ENCODE measurements around the gene TCN2.

The TCN2 gene

GRCh38 chr22:30605449-30606110 lies 1.4 kb upstream of the TCN2 start:
- Histone ChIP-seq H3K27me3 (no peaks in the 10 kb centered on the region), H3K4me1 (peaks cover 0 to 27% (median 14%) of the 10 kb centered on the region in 4 donors), H3K27ac (no peak overlapping the region), H3K36me3 (peaks cover 0 to 3% (median 0%) of the 10 kb centered on the region in 3 donors), H3K4me3 (peak overlapping the region; percentile 52 to 59), H3K9me3 (no peaks in the 10 kb centered on the region)
- intact Hi-C loops (cut with DNase I; ENCODE audit: low total_unique reads), result no loop called here
- DNase-seq, result peak; percentile 35 to 74
- TF ChIP-seq CTCF (IDR thresholded peaks at IDR 0.05), result peak; percentile 52 to 60

- Histone ChIP-seq H3K27ac (peak overlapping the region; percentile 40 to 54), H3K4me1 (peaks cover 0 to 27% (median 14%) of the 10 kb centered on the region in 4 donors), H3K36me3 (peaks cover 0 to 19% (median 6%) of the 10 kb centered on the region in 3 donors), H3K4me3 (peak overlapping the region; percentile 52 to 59), H3K9me3 (no peaks in the 10 kb centered on the region), H3K27me3 (no peaks in the 10 kb centered on the region)
- no peak for TF ChIP-seq CTCF (IDR thresholded peaks at IDR 0.05)
- no peak for DNase-seq
- intact Hi-C loops (cut with DNase I; ENCODE audit: low total_unique reads), result no loop called here
Measured at GRCh38 chr22:30607300-30607930, 441 bp downstream of the TCN2 start.

GRCh38 chr22:30607939-30608338 lies 965 bp downstream of the TCN2 start:
- intact Hi-C loops (cut with DNase I; ENCODE audit: low total_unique reads), result no loop called here
- Histone ChIP-seq H3K9me3 (no peaks in the 10 kb centered on the region), H3K27me3 (no peaks in the 10 kb centered on the region), H3K4me3 (peak overlapping the region; percentile 52 to 59), H3K4me1 (peaks cover 0 to 27% (median 14%) of the 10 kb centered on the region in 4 donors), H3K36me3 (peaks cover 0 to 24% (median 6%) of the 10 kb centered on the region in 3 donors), H3K27ac (no peak overlapping the region)
- no peak for DNase-seq
- no peak for TF ChIP-seq CTCF (IDR thresholded peaks at IDR 0.05)

- no peaks in the 10 kb centered on the region for H3K9me3 ChIP-seq
- peaks cover 0 to 27% (median 14%) of the 10 kb centered on the region in 4 donors for H3K4me1 ChIP-seq
- H3K27ac ChIP-seq, result no peak overlapping the region
- no peak for TF ChIP-seq CTCF (IDR thresholded peaks at IDR 0.05)
- peak in 1 of 2 donors; percentile 48 for DNase-seq
- intact Hi-C loops (cut with DNase I; ENCODE audit: low total_unique reads), result loop anchor here (10.0 kb wide), 1 partner anchor 295 kb away; no protein-coding TSS in a partner anchor
- peaks cover 0 to 39% (median 6%) of the 10 kb centered on the region in 3 donors for H3K36me3 ChIP-seq
- no peaks in the 10 kb centered on the region for H3K27me3 ChIP-seq
- H3K4me3 ChIP-seq, result no peak overlapping the region
Measured at GRCh38 chr22:30609260-30610185, 2.5 kb downstream of the TCN2 start.

GRCh38 chr22:30610299-30610698 lies 3.3 kb downstream of the TCN2 start:
- no peak overlapping the region for H3K4me3 ChIP-seq
- no peak overlapping the region for H3K27ac ChIP-seq
- intact Hi-C loops (cut with DNase I; ENCODE audit: low total_unique reads), result loop anchor here (10.0 kb wide), 1 partner anchor 295 kb away; no protein-coding TSS in a partner anchor
- H3K27me3 ChIP-seq, result no peaks in the 10 kb centered on the region
- peak; percentile 58 to 71 for DNase-seq
- no peaks in the 10 kb centered on the region for H3K9me3 ChIP-seq
- peaks cover 0 to 45% (median 6%) of the 10 kb centered on the region in 3 donors for H3K36me3 ChIP-seq
- H3K4me1 ChIP-seq, result peaks cover 0 to 27% (median 14%) of the 10 kb centered on the region in 4 donors
- TF ChIP-seq CTCF (IDR thresholded peaks at IDR 0.05), result no peak

Measured in tibial artery (tissue), 4 donors.